K562 (cell line): ENCODE data around the gene USP49. TPM values are rescaled to one million over a fixed set of nuclear protein-coding genes. Genes with fewer than 3 reads are reported as not detected.

ENCODE experiments used
- ATAC-seq: fragments of 200-7000 bp; cut with Tn5 transposase; 3 replicates; pipeline ENCODE4 v1.9.1; 2020; ENCODE audit warnings: moderate library complexity
- BruUV-seq: library from RNA; stranded (reverse); fragments of 400-500 nt; replicated peaks from 2 replicates; lab custom pipeline; 2021; lab: Mats Ljungman, UMichigan
- CTCF ChIA-PET: fragments of 300-600 bp; formaldehyde crosslinking; extraction: SDS; loops from one replicate; lab custom pipeline; 2021; ENCODE audit warnings: low intra/inter-chr PET ratio; lab: Yijun Ruan, JAX
- POLR2A ChIA-PET: fragments of 300-600, 350-650 bp; sonication (Branson Sonifier 250); formaldehyde crosslinking; extraction: SDS; loops from one replicate; lab custom pipeline; 2021; ENCODE audit warnings: antibody characterized with exemption, inconsistent platforms; lab: Yijun Ruan, JAX
- DNase-seq, 4 experiments: peaks; one replicate each; pipeline versions ENCODE4 v3.0.0 to v3.0.0-alpha.2; 2011 to 2018; ENCODE audit warnings: low spot score in 3 of 4, mixed read lengths in 3 of 4; ENCODE audit errors: extremely low read depth in 1 of 4
- FAIRE-seq: peaks from 2 replicates; lab custom pipeline; 2011; peaks lifted over from hg19 to GRCh38; lab: Jason Lieb, UNC
- H2AFZ ChIP-seq: 2 replicates; pipeline ENCODE4 v1.6.0; 2011; ENCODE audit warnings: low read depth, low read length, control low read depth, inconsistent platforms
- H3K27ac ChIP-seq: fragments of 200-600 bp; 3 replicates; pipeline ENCODE4 v1.8.0; 2011; ENCODE audit warnings: low read depth, mild to moderate bottlenecking, control low read depth, inconsistent platforms, low read length, moderate library complexity, mixed read lengths; ENCODE audit errors: extremely low read depth
- H3K27me3 ChIP-seq, 2 experiments: fragments of 300-600 bp in 1 of 2; 2 replicates in 1 of 2; 3 replicates in 1 of 2; pipeline versions ENCODE4 v1.6.0 to v1.8.0; 2011; ENCODE audit warnings: inconsistent platforms in 2 of 2, low read length in 2 of 2, mild to moderate bottlenecking in 1 of 2, mixed read lengths in 1 of 2, moderate library complexity in 1 of 2; ENCODE audit not compliant: control insufficient read depth in 2 of 2, insufficient read depth in 2 of 2
- H3K36me3 ChIP-seq: fragments of 300-600 bp; 3 replicates; pipeline ENCODE4 v1.8.0; 2011; ENCODE audit warnings: mild to moderate bottlenecking, low read length, inconsistent platforms; ENCODE audit not compliant: control insufficient read depth, insufficient read depth
- H3K4me1 ChIP-seq, 2 experiments: fragments of 200-600 bp in 1 of 2; replicated peaks in 1 of 2; 2 replicates in 1 of 2; 3 replicates in 1 of 2; pipeline versions ENCODE4 v1.5.1 to v1.8.0; 2011; ENCODE audit warnings: inconsistent platforms in 2 of 2, low read length in 2 of 2, mild to moderate bottlenecking in 1 of 2, mixed read lengths in 1 of 2, moderate library complexity in 1 of 2; ENCODE audit not compliant: control insufficient read depth in 2 of 2, insufficient read depth in 2 of 2
- H3K4me2 ChIP-seq: 2 replicates; pipeline ENCODE4 v1.6.1; 2011; ENCODE audit warnings: low read length, control low read depth, inconsistent platforms, mixed read lengths; ENCODE audit not compliant: insufficient read depth
- H3K4me3 ChIP-seq: fragments of 200-600 bp; sonication (generic), shearing (Covaris generic); 2 replicates; pipeline ENCODE4 v1.5.1; 2016; ENCODE audit warnings: control low read depth, inconsistent platforms
- H3K79me2 ChIP-seq: fragments of 200-600 bp; 3 replicates; pipeline ENCODE4 v1.8.0; 2011; ENCODE audit warnings: low read length, inconsistent platforms; ENCODE audit not compliant: control insufficient read depth, insufficient read depth
- H3K9ac ChIP-seq, 2 experiments: 2 replicates each; pipeline versions ENCODE4 v1.6.0 to v1.6.1; 2011; ENCODE audit warnings: low read depth in 2 of 2, low read length in 2 of 2, control low read depth in 1 of 2, inconsistent platforms in 1 of 2, mild to moderate bottlenecking in 1 of 2, mixed read lengths in 1 of 2; ENCODE audit not compliant: insufficient read depth in 1 of 2
- H3K9me1 ChIP-seq: one replicate; pipeline ENCODE4 v1.6.0; 2011; ENCODE audit warnings: inconsistent platforms, mild to moderate bottlenecking, low read length, moderate library complexity; ENCODE audit not compliant: control insufficient read depth, insufficient read depth
- H3K9me3 ChIP-seq: replicated peaks from 2 replicates; pipeline ENCODE4 v1.5.1; 2011; ENCODE audit warnings: low read depth, low read length, inconsistent platforms; ENCODE audit not compliant: control insufficient read depth, insufficient read depth
- H4K20me1 ChIP-seq: replicated peaks from 2 replicates; pipeline ENCODE4 v1.6.1; 2011; ENCODE audit warnings: low read length, inconsistent platforms, mixed read lengths; ENCODE audit not compliant: control insufficient read depth, insufficient read depth
- MTF1 ChIP-seq: fragments of 250-450 bp; sonication (Bioruptor Pico); IDR thresholded peaks from 2 replicates; pipeline ENCODE4 v1.9.0; 2021; ENCODE audit warnings: moderate library complexity, mild to moderate bottlenecking, inconsistent platforms, borderline replicate concordance
- MYBL2 ChIP-seq, 2 experiments: fragments of 450-650 bp in 1 of 2; sonication (generic) in 1 of 2; formaldehyde crosslinking in 1 of 2; IDR thresholded peaks; 2 replicates each; pipeline versions ENCODE4 v1.6.1 to v1.8.1; 2017 to 2022; ENCODE audit warnings: borderline replicate concordance in 1 of 2, inconsistent platforms in 1 of 2, low read depth in 1 of 2, mild to moderate bottlenecking in 1 of 2, missing genetic modification reagents in 1 of 2, moderate library complexity in 1 of 2
- TRIM24 ChIP-seq, 2 experiments: fragments of 450-650 bp; IDR thresholded peaks; 2 replicates each; pipeline ENCODE4 v1.6.1; 2016
- TRIM28 ChIP-seq: fragments of 450-650 bp; IDR thresholded peaks from 2 replicates; pipeline ENCODE4 v1.6.1; 2017
- ZBTB8A ChIP-seq: fragments of 450-650 bp; IDR thresholded peaks from 2 replicates; pipeline ENCODE4 v1.6.1; 2018; ENCODE audit warnings: mild to moderate bottlenecking, moderate library complexity; ENCODE audit not compliant: partially characterized antibody
- ZNF316 ChIP-seq: fragments of 450-650 bp; IDR thresholded peaks from 2 replicates; pipeline ENCODE4 v1.6.1; 2016
- ZNF707 ChIP-seq: fragments of 250-450 bp; sonication (Bioruptor Pico); conservative IDR thresholded peaks from 2 replicates; pipeline ENCODE4 v1.8.0; 2022; ENCODE audit warnings: inconsistent platforms, mild to moderate bottlenecking, moderate library complexity
- ZNF717 ChIP-seq: fragments of 250-450 bp; sonication (Bioruptor Pico); IDR thresholded peaks from 2 replicates; pipeline ENCODE4 v1.5.0; 2021
- WGBS: fragments of 100-300 bp; shearing (Covaris generic); methylation state at CpG from one replicate; pipeline ENCODE4 v1.1.6; 2016; ENCODE audit warnings: low coverage, mixed read lengths; ENCODE audit not compliant: insufficient coverage; ENCODE audit errors: missing lambda C conversion rate; 5-methylcytosine and 5-hydroxymethylcytosine counted together
- in situ Hi-C: fragments of 300-500 bp; cut with MboI; formaldehyde crosslinking; loops from 4 replicates; pipeline ENCODE4 v1.15.0; 2018; ENCODE audit warnings: inconsistent platforms, mixed read lengths
- intact Hi-C: fragments of 100-400 bp; cut with micrococcal nuclease; formaldehyde crosslinking; loops from 2 replicates; pipeline ENCODE4 v1.14.2; 2022
- polyA plus RNA-seq, 8 experiments: library from polyadenylated mRNA; depleted of rRNA in 4 of 8; stranded (reverse) in 5 of 8; unstranded in 3 of 8; fragments of >200 nt; fragmentation: Nextera tagmentation in 2 of 8; fragmentation: Illumina TruSeq in 1 of 8; extraction: Ambion mirVana in 2 of 8; extraction: Trizol in 1 of 8; gene quantifications; 2 replicates each; pipeline versions ENCODE4 v1.2.1 to v1.2.3, GENCODE V29; 2011 to 2014; ENCODE audit warnings: inconsistent platforms in 1 of 8, missing spikeins in 1 of 8
- total RNA-seq, 7 experiments: library from RNA; depleted of rRNA in 6 of 7; stranded (reverse); fragments of >200 nt in 6 of 7; fragmentation: Illumina TruSeq in 2 of 7; extraction: Trizol in 2 of 7; gene quantifications; 2 replicates each; pipeline versions ENCODE4 v1.2.1 to v1.2.3, GENCODE V29; 2011 to 2021; ENCODE audit warnings: low replicate concordance in 1 of 7
- TF ChIP-seq, protein P1 (sequence below): sonication (generic); formaldehyde crosslinking; IDR thresholded peaks from 2 replicates; pipeline ENCODE4 v1.8.1; 2023; ENCODE audit warnings: mild to moderate bottlenecking, missing genetic modification reagents
- TF ChIP-seq, protein P2 (sequence below): sonication (generic); formaldehyde crosslinking; IDR thresholded peaks from 2 replicates; pipeline ENCODE4 v1.8.0; 2022; ENCODE audit warnings: missing genetic modification reagents, mild to moderate bottlenecking, borderline replicate concordance

The USP49 gene
- total and polyA plus RNA-seq, 9 of the 15 experiments (the other 6 are each of a cell fraction or from before 2014, with no cell fraction given), result 1.0 to 9.9 (median 6.5) TPM

DNA sequence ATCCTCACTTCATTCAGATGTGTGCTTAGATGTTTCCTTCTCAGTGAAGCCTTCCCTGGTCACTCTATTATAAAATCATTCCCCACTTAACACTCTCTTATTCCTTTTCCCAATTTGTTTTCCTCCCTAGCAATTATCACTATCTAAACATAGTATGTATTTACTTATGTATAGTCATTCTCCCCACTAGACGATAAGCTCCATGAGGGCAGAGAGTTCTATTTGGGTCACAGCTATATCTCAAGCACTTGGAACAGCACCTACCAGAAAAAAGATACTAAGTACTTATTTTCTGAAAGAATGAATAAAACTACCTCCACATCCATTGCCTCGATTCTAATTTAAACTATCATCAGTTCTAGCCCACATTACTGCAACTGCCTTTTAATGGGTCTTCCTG is 36.5 kb downstream of the USP49 start:
- BruUV-seq, result no TSS peak
- Histone ChIP-seq H3K9me1 (no peaks in the 10 kb centered on the region), H3K36me3 (no peaks in the 10 kb centered on the region), H3K4me3 (no peak overlapping the region), H3K9ac (no peak overlapping the region), H3K27ac (no peak overlapping the region), H2AFZ (no peak overlapping the region), H3K4me1 (peaks cover 0 to 7% of the 10 kb centered on the region in 2 experiments; a peak in 2 of 5 replicates), H4K20me1 (no peaks in the 10 kb centered on the region), H3K9me3 (0 out of 2 replicates have a peak, but pooled peaks cover 3% of the 10 kb centered on the region), H3K4me2 (no peak overlapping the region), H3K79me2 (no peaks in the 10 kb centered on the region), H3K27me3 (no peaks in the 10 kb centered on the region)
- FAIRE-seq, result no peak
- no peak for ATAC-seq
- TF ChIP-seq, protein P1, sequence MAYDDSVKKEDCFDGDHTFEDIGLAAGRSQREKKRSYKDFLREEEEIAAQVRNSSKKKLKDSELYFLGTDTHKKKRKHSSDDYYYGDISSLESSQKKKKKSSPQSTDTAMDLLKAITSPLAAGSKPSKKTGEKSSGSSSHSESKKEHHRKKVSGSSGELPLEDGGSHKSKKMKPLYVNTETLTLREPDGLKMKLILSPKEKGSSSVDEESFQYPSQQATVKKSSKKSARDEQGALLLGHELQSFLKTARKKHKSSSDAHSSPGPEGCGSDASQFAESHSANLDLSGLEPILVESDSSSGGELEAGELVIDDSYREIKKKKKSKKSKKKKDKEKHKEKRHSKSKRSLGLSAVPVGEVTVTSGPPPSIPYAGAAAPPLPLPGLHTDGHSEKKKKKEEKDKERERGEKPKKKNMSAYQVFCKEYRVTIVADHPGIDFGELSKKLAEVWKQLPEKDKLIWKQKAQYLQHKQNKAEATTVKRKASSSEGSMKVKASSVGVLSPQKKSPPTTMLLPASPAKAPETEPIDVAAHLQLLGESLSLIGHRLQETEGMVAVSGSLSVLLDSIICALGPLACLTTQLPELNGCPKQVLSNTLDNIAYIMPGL (CRISPR knock-in tag), result no peak
- TF ChIP-seq MYBL2 (IDR thresholded peaks at IDR 0.05; ENCODE audit: low read depth), result no peak
- no peak for TF ChIP-seq MYBL2 (CRISPR knock-in tag; IDR thresholded peaks at IDR 0.05; ENCODE audit: borderline replicate concordance)
- no peak for TF ChIP-seq MTF1 (CRISPR knock-in tag)
- no peak for TF ChIP-seq ZBTB8A
- TF ChIP-seq TRIM24 (IDR thresholded peaks at IDR 0.05), result peak in 1 of 2 experiments; percentile 47; a peak in 1 of 4 replicates
- TF ChIP-seq ZNF717, result no peak
- no peak for TF ChIP-seq ZNF707
- TF ChIP-seq, protein P2, sequence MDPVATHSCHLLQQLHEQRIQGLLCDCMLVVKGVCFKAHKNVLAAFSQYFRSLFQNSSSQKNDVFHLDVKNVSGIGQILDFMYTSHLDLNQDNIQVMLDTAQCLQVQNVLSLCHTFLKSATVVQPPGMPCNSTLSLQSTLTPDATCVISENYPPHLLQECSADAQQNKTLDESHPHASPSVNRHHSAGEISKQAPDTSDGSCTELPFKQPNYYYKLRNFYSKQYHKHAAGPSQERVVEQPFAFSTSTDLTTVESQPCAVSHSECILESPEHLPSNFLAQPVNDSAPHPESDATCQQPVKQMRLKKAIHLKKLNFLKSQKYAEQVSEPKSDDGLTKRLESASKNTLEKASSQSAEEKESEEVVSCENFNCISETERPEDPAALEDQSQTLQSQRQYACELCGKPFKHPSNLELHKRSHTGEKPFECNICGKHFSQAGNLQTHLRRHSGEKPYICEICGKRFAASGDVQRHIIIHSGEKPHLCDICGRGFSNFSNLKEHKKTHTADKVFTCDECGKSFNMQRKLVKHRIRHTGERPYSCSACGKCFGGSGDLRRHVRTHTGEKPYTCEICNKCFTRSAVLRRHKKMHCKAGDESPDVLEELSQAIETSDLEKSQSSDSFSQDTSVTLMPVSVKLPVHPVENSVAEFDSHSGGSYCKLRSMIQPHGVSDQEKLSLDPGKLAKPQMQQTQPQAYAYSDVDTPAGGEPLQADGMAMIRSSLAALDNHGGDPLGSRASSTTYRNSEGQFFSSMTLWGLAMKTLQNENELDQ (CRISPR knock-in tag), result no peak
- TF ChIP-seq TRIM28, result peak; percentile 65
- peak; percentile 81 for TF ChIP-seq ZNF316
- POLR2A ChIA-PET, result interaction anchor here (1.9 kb wide), 1 partner anchor 10 kb away, joined by 5 read pairs; no protein-coding TSS in a partner anchor
- CTCF ChIA-PET, result no interaction called here
- no peak for DNase-seq
- in situ Hi-C loops (no loop called here), intact Hi-C loops (no loop called here)
- WGBS, result 38% methylated on average over 2 of the region's 2 CpGs
